ENCODE data around the gene FBXL15.
A peak's percentile ranks its signal among the peaks of the same experiment; 100 is the strongest.

Gene FBXL15

DNA sequence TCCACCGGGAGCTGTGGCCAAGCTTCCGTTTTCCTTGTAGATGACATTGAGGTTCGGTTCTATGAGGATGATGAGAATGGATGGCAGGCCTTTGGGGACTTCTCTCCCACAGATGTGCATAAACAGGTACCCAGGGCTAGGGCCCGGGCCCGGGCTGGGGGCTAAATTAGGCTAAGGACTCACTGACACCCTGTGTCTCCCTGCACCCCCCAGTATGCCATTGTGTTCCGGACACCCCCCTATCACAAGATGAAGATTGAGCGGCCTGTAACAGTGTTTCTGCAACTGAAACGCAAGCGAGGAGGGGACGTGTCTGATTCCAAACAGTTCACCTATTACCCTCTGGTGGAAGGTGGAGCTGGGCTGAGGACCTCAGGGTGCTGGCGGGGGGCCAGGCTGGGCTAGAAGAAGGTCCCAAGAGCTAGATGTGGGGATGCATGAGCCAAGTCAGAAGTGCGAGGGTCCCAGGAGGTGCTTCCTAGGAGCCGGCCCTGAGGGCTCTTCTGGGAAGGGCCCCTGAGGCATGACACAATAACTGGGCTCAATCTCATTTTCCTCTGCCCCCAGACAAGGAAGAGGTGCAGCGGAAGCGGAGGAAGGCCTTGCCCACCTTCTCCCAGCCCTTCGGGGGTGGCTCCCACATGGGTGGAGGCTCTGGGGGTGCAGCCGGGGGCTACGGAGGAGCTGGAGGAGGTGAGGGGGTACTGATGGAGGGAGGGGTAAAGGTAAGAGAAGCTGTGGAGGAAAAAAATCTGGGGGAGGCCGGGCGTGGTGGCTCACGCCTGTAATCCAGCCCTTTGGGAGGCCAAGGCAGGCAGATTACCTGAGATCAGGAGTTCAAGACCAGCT, 22.2 kb upstream of the FBXL15 start:
- no peak for DNase-seq (ENCODE audit: low read depth, low spot score)

DNA sequence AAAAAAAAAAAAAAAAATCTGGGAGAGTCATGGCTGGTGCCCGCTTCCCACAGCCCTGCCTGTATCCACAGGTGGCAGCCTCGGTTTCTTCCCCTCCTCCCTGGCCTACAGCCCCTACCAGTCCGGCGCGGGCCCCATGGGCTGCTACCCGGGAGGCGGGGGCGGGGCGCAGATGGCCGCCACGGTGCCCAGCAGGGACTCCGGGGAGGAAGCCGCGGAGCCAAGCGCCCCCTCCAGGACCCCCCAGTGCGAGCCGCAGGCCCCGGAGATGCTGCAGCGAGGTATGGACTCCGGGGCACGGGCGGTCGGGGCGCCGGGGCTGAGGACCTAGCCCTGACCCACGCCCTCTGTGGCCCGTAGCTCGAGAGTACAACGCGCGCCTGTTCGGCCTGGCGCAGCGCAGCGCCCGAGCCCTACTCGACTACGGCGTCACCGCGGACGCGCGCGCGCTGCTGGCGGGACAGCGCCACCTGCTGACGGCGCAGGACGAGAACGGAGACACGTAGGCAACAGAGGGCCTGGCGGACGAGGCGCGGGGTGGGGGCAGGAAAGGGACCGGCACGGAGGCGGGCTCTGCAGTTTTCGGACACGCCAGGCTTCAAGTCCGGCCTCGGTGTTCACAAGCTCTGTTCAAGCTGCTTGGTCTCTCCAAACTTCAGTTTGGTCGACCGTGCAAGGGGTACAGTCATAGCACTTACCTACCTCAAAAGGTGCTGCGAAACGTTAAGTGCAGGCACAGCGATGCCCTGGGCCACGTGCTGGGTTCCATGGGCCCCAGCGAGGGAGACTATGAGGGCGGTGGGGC, 21.2 kb upstream of the FBXL15 start:
- peak; percentile 67 for DNase-seq (ENCODE audit: low read depth, low spot score)

DNA sequence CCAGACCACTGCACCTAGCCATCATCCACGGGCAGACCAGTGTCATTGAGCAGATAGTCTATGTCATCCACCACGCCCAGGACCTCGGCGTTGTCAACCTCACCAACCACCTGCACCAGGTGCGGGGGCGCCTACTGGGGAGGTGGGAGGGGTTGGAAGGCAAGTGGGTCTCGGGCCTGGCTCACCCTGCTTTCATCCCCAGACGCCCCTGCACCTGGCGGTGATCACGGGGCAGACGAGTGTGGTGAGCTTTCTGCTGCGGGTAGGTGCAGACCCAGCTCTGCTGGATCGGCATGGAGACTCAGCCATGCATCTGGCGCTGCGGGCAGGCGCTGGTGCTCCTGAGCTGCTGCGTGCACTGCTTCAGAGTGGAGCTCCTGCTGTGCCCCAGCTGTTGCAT, 20.6 kb upstream of the FBXL15 start:
- DNase-seq (ENCODE audit: low read depth, low spot score): no peak

DNA sequence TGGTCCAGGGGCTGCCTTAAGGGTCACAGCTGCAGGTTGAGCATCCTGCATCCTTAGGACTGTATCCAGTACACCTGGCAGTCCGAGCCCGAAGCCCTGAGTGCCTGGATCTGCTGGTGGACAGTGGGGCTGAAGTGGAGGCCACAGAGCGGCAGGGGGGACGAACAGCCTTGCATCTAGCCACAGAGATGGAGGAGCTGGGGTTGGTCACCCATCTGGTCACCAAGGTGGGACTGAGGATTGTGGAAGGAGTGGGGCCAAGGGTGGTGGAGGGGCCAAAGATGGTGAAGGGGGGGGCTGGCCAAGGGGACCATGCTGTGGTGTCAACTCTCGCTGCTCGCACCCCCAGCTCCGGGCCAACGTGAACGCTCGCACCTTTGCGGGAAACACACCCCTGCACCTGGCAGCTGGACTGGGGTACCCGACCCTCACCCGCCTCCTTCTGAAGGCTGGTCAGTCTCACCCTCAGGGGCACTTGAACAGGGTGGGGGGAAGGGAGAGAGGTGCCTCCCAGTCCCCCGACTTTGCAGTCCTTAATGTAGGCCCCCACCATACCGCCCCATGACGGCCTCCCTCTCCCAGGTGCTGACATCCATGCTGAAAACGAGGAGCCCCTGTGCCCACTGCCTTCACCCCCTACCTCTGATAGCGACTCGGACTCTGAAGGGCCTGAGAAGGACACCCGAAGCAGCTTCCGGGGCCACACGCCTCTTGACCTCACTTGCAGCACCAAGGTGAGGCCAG, 19.9 kb upstream of the FBXL15 start:
- DNase-seq (ENCODE audit: low read depth, low spot score): no peak

DNA sequence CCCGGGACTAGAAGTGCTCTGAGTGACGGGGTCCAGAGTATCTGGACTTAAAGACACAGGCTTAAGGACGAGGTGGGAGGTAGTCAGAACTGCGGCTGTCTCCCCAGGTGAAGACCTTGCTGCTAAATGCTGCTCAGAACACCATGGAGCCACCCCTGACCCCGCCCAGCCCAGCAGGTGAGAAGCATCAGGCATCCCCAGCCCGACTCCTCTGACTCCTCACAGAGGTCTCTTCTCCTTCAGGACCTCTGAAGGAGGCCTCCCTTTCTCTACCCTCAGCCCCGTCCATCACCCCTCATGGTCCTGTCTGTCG, 19.3 kb upstream of the FBXL15 start:
- no peak for DNase-seq (ENCODE audit: low read depth, low spot score)

DNA sequence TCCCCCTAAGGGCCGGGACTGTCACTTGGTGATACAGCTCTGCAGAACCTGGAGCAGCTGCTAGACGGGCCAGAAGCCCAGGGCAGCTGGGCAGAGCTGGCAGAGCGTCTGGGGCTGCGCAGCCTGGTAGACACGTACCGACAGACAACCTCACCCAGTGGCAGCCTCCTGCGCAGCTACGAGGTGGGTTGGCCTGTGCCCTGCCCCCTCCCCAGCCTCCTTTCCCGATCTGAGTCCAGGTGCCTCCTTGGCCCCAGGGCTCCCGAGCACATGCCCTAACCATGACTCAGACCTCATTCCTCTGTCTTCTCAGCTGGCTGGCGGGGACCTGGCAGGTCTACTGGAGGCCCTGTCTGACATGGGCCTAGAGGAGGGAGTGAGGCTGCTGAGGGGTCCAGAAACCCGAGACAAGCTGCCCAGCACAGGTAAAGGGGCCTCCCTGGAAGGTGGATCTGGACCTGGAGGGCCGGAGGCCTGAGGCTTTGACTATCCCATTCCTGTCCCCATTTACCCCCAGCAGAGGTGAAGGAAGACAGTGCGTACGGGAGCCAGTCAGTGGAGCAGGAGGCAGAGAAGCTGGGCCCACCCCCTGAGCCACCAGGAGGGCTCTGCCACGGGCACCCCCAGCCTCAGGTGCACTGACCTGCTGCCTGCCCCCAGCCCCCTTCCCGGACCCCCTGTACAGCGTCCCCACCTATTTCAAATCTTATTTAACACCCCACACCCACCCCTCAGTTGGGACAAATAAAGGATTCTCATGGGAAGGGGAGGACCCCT, 18.7 kb upstream of the FBXL15 start:
- no peak for DNase-seq (ENCODE audit: low read depth, low spot score)

DNA sequence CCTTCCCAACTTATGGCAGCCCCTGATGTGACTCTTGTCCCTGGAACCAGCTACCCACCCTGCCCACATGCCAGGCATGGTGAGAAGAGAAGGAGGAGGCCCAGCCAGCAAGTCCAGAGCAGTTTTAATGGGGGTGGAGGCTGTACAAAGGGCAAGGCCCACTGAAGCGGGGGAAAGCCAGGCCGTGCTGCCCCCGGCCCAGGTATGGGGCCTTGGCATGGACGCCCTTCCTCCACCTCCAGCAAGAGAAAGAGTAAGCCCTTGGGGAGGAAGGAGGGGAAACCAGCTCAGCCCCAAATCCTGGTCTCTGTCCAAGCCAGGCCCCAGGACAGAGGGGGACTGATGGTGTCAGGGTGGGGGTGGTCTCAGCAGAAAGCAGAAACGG, 18.1 kb upstream of the FBXL15 start:
- no peak for DNase-seq (ENCODE audit: low read depth, low spot score)

DNA sequence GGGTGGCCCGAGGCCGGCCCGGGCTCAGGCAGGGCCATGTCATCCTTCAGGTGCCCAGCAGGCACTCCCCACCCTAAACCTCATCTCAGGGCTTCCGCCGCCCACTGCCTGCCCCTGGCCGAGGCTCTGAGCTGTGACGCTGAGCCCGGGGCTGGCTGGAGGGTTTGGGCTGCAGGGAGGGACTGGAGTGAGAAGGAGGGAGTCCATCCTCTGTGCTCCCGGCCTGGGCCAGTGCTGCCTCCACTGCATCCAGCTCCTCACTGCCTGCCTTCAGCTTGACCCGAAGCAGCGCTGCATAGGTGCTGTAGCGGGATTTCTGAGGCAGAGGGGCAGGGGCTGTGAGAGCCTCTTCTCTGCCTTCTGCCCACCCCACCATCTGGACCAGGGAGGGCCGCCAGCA, 17.5 kb upstream of the FBXL15 start:
- no peak for DNase-seq (ENCODE audit: low read depth, low spot score)

DNA sequence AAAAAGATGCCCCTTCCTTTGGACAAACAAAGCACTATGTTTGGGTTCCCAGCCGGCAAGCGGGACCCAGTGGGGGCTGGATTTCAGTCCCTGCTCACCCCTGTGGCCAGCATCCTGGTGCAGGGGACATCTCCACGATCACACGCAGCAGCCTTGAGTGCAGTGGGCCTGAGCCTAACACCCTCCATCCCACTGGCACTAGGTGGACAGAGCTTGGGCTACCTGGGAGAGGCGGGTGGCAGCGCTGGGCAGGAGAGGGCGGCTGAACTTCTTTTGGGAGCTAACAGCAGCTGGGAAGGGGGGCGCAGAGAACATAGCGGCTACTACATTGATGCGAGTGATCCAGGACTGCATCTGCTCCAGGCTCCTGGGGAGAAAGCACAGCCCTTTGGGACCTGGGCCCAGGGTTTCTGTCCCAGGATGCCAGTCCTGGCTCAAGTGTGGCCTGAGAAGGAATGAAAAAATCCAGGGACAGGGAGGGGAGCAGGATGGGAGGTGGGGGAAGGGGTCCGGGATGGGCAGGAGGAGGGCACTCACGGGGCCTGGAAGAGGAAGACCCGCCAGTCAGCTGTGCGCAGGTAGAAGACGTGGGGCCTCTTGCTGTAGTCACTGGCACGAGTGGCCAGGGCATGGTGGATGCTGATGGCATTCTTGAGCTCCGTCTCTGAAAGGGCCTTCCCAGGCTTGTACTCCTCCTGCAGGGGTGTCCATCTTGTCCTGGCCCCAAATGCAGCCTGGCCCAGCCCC, 16.1 kb upstream of the FBXL15 start:
- DNase-seq (ENCODE audit: low read depth, low spot score): no peak

DNA sequence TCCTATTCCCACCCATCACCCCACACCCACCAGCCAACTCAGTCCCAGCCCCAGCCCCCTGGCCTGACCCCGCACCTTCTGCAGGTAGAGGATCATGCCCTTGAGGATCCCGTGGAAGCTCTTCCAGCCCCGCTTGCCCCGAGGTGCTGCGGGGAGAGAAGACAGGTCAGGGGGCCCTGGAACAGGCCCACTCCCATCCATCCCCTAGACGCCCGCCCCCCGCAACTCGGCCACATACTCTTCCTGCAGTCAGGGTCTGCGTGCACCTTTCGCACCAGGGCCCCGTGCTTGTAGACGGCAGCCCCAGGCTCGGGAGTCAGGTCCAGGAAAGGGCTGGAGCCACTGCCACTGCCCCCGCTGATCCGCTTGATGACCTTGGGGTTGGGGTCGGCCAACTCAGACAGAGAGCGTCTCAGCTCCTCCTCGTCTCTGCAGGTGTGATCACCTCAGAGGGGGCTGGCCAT, 15.5 kb upstream of the FBXL15 start:
- no peak for DNase-seq (ENCODE audit: low read depth, low spot score)

DNA sequence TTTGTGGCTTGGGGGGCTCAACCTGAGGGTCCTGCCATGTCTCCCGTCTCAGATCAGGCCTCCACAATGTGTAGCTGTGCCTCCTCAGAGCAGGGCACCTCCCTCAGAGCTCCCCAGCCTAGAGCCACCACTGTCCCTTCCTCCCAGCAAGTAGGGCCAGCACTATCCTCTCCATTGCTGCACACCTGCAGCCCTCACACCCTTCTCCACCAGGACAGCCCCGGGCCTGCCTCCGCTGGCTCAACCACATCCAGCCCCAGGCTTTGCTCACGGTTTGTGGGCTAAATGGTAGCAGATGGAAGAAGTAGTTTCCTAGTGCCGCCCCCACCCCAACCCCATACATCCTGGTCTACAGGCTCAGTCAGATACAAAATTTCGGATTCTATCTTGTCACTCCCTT, 15.0 kb upstream of the FBXL15 start:
- DNase-seq (ENCODE audit: low read depth, low spot score): no peak

DNA sequence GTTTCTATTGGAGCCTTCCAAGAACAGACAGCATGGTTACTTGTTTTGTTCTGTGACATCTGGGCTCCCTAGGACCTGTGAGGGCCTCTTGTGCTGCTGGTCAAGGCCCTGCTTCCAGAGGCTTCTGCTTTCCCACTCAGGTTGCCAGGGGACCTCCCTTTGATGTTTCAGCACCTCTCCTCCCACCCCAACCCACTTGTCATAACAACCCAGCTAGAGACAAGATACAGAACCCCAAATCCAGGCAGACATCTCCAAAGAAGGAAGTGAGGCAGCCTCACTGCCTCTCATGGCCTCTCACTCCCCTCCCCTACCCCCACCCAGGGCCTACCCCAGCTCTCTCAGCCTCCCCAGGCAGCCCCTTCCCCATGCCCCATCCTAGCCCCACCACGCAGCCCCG, 13.8 kb upstream of the FBXL15 start:
- no peak for DNase-seq (ENCODE audit: low read depth, low spot score)

DNA sequence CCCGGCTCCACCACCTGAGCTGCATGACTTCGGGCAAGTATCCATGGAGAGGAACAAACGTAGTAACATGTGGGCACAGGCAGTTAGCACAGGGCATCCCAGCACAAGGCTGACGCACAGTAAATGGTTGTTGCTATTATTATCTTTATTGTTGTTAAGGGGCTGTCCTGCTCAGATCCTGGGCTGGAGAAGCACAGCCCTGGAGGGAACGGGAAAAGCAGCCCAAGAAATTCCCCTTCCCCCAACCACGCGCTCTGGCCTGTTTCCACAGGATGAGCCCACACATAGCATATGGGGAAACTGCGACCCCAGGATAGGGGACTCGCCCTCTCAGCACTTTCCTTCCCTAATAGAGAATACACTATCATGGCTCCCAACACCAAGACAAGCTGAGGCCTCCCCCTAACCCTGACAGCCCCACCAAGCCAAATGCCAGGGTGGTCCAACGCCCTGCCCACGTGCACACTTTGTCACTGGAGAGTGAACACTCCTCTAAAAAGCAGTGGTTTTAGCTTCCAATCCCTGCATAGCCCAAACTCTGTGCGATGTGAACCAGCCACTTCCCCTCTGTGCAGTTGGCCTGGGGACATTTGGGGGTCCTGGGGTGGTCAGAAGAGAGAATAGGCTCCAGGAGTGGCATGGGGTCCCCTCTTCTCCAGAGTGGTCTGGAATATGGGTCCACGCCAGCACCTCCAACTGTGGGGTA, 13.1 kb upstream of the FBXL15 start:
- DNase-seq (ENCODE audit: low read depth, low spot score): no peak

DNA sequence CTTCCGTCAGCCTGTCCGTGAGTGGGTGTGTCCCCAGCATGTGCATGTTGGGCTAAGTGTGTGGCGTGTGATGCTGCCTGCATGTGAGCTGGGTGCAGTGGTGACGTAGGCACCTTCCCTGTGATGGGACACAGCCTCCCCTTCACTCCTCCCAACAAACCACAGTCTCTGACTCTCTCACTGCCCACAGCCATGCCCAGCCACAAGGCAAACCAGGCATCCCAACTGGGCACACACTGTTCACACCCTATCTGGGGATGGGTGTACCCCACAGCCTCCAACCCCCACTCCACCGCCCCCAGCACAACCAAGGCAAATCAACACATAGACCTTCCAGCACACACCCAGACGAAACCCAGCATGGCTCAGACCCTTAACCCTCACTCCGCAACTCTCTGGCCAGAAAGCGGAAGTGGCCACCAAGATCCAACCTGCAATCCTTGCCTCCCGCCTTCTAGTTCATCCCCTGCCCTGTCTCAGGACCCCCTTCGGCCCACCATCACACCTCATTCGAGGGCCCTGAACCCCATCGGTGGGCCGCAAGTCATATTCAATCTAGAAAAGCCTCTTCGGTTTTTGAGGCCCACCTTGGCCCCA, 12.4 kb upstream of the FBXL15 start:
- DNase-seq (ENCODE audit: low read depth, low spot score): no peak

DNA sequence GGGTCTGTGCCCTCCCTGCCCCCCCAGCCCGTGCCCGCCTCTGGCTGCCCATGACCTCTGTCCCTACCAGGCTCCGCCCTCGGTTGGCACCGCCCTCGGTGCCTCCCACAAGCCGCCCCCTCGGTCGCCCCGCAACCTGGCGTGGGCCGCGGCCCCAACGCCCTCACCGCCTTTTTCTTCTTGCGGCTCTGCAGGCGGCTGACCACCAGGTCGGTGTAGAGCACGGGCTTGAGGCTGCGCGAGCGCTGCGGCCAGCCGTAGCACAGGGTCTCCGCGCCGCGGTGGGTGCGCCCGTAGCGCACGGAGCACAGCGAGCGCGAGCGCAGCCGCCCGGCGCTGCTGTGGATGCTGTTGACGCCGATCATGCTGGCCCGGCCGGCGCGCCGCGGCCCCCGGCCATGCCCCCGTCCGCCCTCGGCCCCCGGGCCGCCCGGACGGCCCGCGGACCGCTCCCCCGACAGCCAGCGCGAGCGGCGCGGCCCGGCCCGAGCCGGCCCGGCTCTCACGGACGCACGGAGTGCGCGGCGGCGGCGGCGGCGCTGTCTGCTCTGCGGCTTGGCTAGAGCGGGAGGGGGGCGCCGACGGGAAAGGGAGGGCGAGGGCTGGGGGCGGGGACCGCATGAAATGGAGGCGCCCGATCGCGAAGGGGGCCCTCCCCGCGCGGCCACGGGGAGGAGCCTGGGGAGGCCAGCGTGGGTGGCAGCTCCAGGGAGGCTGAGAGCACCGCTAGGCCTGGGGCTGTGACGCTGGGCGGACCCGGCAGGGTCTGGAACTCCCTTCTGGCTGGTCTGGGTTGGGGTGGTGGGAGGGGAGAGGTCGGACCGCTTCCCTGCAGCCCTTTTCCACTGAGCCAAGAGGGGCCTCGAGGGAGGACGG, 11.7 kb upstream of the FBXL15 start:
- peak; percentile 68 for DNase-seq (ENCODE audit: low read depth, low spot score)

DNA sequence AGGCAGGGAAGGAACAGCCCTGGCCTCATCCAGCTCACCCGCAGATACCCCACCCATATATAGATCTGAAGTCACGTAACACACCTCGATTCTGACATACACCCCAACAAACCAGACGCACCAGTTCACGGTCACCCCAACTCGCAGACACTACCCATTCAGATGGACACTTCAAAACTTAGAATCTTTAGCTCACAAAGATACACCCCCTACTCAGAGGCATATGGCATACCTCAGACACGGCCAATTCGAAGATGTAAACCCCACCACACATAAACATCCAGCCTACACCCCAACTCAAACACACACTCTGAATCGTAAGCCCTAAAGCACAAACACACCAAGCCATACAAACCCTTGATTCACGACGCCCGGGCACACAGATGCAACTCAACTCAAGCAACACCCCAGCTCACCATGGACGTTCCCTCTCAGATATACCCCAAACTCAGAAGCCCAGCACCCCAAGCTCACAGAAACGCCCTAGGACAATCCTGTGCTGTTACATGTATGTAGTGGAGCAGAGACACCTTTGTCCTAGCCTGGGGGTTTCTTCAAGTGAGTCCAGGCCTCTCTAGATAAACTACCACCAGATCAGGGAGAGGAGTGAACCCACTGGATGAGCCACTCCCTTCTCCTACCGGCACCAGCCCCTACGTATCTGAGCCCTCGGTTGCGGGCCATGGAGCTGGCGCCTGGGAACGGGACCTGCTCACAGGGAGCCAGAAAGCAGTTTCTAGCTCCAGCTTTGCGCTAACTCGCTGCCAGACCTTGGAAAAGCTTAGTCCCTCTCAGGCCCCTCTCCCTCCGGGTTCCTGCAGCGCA, 10.8 kb upstream of the FBXL15 start:
- no peak for DNase-seq (ENCODE audit: low read depth, low spot score)

DNA sequence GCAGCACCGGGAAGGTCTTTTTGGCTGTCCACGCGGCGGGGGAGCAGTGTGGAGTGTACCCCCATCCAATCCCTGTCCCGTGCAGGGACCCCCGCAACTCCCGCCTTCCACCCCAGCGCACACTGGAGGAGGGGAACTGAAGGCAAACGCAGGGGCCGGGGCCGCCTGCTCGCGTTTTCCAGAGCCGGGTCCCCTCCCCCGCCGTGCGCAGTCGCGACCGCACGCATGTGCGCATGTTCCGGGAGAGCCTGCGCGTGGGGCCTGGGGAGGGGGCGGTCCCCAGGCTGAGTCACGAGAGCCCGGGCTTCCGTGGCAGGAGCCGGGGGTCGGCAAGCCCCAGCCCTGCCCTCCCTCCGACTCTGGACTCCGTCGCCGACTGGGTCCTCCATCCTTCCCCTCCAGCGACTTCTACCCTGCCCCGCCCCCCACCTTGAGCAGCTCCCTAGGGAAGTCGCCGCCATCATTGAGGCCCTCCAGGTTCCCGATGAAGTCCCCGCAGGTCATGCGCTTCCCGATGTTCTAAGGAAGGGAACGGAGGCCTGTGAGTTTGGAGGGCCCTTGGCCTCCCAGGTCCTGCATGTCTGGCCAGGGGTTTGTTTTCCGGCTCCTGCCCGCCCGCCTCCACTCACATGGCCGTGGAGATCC, 10.1 kb upstream of the FBXL15 start:
- peak; percentile 29 for DNase-seq (ENCODE audit: low read depth, low spot score)

Measured in activated naive CD8-positive, alpha-beta T cell treated with anti-CD3 and anti-CD28 coated beads, Interleukin-2, amount 50 U/mL, for 16 hours (primary cell).